ENCODE measurements around the gene PLXNB1.

DNA sequence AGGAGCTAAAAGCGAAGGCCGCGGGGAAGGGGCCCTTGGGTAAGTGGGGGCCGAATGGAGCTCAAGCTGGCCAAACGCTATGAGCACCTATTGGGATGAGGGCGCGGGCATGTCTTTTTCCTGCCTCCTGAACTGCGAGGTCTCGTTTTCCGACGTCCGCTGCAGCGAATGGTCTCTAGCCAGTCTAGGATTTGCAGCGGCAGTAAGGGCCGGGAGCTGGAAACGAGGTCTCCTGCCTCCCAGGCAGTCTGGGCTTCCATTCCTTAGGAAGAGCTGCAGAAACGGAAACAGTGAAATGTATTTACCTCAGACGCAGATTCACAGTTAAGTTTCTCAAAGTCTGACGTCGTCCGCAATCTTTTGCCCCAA, 10.7 kb upstream of the PLXNB1 start:
- TF ChIP-seq, protein P1, sequence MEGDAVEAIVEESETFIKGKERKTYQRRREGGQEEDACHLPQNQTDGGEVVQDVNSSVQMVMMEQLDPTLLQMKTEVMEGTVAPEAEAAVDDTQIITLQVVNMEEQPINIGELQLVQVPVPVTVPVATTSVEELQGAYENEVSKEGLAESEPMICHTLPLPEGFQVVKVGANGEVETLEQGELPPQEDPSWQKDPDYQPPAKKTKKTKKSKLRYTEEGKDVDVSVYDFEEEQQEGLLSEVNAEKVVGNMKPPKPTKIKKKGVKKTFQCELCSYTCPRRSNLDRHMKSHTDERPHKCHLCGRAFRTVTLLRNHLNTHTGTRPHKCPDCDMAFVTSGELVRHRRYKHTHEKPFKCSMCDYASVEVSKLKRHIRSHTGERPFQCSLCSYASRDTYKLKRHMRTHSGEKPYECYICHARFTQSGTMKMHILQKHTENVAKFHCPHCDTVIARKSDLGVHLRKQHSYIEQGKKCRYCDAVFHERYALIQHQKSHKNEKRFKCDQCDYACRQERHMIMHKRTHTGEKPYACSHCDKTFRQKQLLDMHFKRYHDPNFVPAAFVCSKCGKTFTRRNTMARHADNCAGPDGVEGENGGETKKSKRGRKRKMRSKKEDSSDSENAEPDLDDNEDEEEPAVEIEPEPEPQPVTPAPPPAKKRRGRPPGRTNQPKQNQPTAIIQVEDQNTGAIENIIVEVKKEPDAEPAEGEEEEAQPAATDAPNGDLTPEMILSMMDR (IDR thresholded peaks at IDR 0.05): no peak
- TF ChIP-seq, protein P2, sequence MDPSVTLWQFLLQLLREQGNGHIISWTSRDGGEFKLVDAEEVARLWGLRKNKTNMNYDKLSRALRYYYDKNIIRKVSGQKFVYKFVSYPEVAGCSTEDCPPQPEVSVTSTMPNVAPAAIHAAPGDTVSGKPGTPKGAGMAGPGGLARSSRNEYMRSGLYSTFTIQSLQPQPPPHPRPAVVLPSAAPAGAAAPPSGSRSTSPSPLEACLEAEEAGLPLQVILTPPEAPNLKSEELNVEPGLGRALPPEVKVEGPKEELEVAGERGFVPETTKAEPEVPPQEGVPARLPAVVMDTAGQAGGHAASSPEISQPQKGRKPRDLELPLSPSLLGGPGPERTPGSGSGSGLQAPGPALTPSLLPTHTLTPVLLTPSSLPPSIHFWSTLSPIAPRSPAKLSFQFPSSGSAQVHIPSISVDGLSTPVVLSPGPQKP (IDR thresholded peaks at IDR 0.05; ENCODE audit: low read depth, low read length): no peak
- TF ChIP-seq POLR2A (IDR thresholded peaks at IDR 0.05; ENCODE audit: low read length) (no peak), RFX5 (IDR thresholded peaks at IDR 0.05) (no peak), RARB (CRISPR knock-in tag; IDR thresholded peaks at IDR 0.05) (no peak)

Measured in A549 (cell line).